Stimulated activated CD4-positive, alpha-beta T cell treated with anti-CD3 and anti-CD28 coated beads, TNF-alpha, amount 100 ng/mL, for 4 hours (primary cell): ENCODE data around the gene VSNL1.

Experiments
- DNase-seq, 3 experiments: peaks; one replicate each; pipeline ENCODE4 v3.0.0-alpha.2; 2020; ENCODE audit warnings: low read depth in 3 of 3

The VSNL1 gene

GRCh38 chr2:17583166-17583565 lies 42.7 kb downstream of the VSNL1 start:
- DNase-seq: no peak

- DNase-seq: no peak
Measured at GRCh38 chr2:17583646-17584045, 43.1 kb downstream of the VSNL1 start.

- no peak for DNase-seq
Measured at GRCh38 chr2:17584689-17585088, 44.2 kb downstream of the VSNL1 start.

- no peak for DNase-seq
Measured at GRCh38 chr2:17587469-17587868, 47.0 kb downstream of the VSNL1 start.

GRCh38 chr2:17588031-17588430 lies 47.5 kb downstream of the VSNL1 start:
- no peak for DNase-seq

- DNase-seq: no peak
Measured at GRCh38 chr2:17589406-17590035, 49.0 kb downstream of the VSNL1 start.

GRCh38 chr2:17590342-17590911 lies 49.9 kb downstream of the VSNL1 start:
- DNase-seq: no peak

GRCh38 chr2:17591846-17592245 lies 51.4 kb downstream of the VSNL1 start:
- DNase-seq: no peak

GRCh38 chr2:17592731-17593409 lies 52.4 kb downstream of the VSNL1 start:
- DNase-seq: no peak

- no peak for DNase-seq
Measured at GRCh38 chr2:17593445-17593840, 52.9 kb downstream of the VSNL1 start.

GRCh38 chr2:17593841-17594491 lies 53.5 kb downstream of the VSNL1 start:
- no peak for DNase-seq

- DNase-seq: no peak
Measured at GRCh38 chr2:17594533-17595401, 54.3 kb downstream of the VSNL1 start.

- DNase-seq: no peak
Measured at GRCh38 chr2:17599617-17600016, 59.1 kb downstream of the VSNL1 start.

GRCh38 chr2:17600556-17601204 lies 60.2 kb downstream of the VSNL1 start:
- DNase-seq: no peak

GRCh38 chr2:17604050-17604449 lies 63.6 kb downstream of the VSNL1 start:
- no peak for DNase-seq

GRCh38 chr2:17605696-17606095 lies 65.2 kb downstream of the VSNL1 start:
- DNase-seq: no peak

- DNase-seq: no peak
Measured at GRCh38 chr2:17606851-17607250, 66.4 kb downstream of the VSNL1 start.

GRCh38 chr2:17607379-17607778 lies 66.9 kb downstream of the VSNL1 start:
- no peak for DNase-seq

GRCh38 chr2:17608251-17608650 lies 67.8 kb downstream of the VSNL1 start:
- DNase-seq: no peak

- DNase-seq: no peak
Measured at GRCh38 chr2:17610521-17610920, 70.0 kb downstream of the VSNL1 start.

GRCh38 chr2:17611036-17611435 lies 70.5 kb downstream of the VSNL1 start:
- DNase-seq: no peak
